GM18517 (cell line): ENCODE measurements around the gene RBM38.

Experiments
- ATAC-seq: cut with Tn5 transposase; IDR thresholded peaks from one replicate; pipeline ENCODE4 v1.9.1; 2021; ENCODE audit warnings: mild to moderate bottlenecking, moderate library complexity; ENCODE audit not compliant: unreplicated experiment

The RBM38 gene

GRCh38 chr20:57389695-57390603 lies 1.2 kb upstream of the RBM38 start:
- no peak for ATAC-seq

- ATAC-seq, result peak; percentile 1
These were observed 474 bp downstream of the RBM38 start for GRCh38 chr20:57391439-57392301.

- ATAC-seq, result no peak
These were observed 1.5 kb downstream of the RBM38 start for GRCh38 chr20:57392512-57393271.

- ATAC-seq, result no peak
These were observed 2.3 kb downstream of the RBM38 start for GRCh38 chr20:57393321-57394120.

- no peak for ATAC-seq
These were observed 3.2 kb downstream of the RBM38 start for GRCh38 chr20:57394121-57395082.

GRCh38 chr20:57395111-57395966 lies 4.1 kb downstream of the RBM38 start:
- ATAC-seq, result no peak

- ATAC-seq, result no peak
These were observed 5.2 kb downstream of the RBM38 start for GRCh38 chr20:57396212-57396983.

- ATAC-seq, result no peak
These were observed 5.9 kb downstream of the RBM38 start for GRCh38 chr20:57396984-57397692.

GRCh38 chr20:57397693-57398108 lies 6.5 kb downstream of the RBM38 start:
- peak; percentile 8 for ATAC-seq

GRCh38 chr20:57398231-57398821 lies 7.1 kb downstream of the RBM38 start:
- ATAC-seq, result peak; percentile 57

- no peak for ATAC-seq
These were observed 7.8 kb downstream of the RBM38 start for GRCh38 chr20:57398901-57399535.

- ATAC-seq, result no peak
These were observed 8.5 kb downstream of the RBM38 start for GRCh38 chr20:57399587-57400155.

- ATAC-seq, result no peak
These were observed 9.1 kb downstream of the RBM38 start for GRCh38 chr20:57400231-57400701.

- no peak for ATAC-seq
These were observed 9.8 kb downstream of the RBM38 start for GRCh38 chr20:57400821-57401564.

- ATAC-seq, result no peak
These were observed 10.3 kb downstream of the RBM38 start for GRCh38 chr20:57401565-57401918.
